Stimulated activated CD4-positive, alpha-beta T cell treated with anti-CD3 and anti-CD28 coated beads, TNF-alpha, amount 100 ng/mL, for 1 hour (primary cell): ENCODE data around the gene CCDC28A.

Source experiments
- DNase-seq, 3 donors: peaks; one replicate each; pipeline ENCODE4 v3.0.0-alpha.2; 2020; ENCODE audit warnings: low read depth in 3 of 3, low spot score in 1 of 3

CCDC28A gene

GRCh38 chr6:138833816-138834539 lies 60.4 kb downstream of the CCDC28A start:
- DNase-seq = no peak

DNA sequence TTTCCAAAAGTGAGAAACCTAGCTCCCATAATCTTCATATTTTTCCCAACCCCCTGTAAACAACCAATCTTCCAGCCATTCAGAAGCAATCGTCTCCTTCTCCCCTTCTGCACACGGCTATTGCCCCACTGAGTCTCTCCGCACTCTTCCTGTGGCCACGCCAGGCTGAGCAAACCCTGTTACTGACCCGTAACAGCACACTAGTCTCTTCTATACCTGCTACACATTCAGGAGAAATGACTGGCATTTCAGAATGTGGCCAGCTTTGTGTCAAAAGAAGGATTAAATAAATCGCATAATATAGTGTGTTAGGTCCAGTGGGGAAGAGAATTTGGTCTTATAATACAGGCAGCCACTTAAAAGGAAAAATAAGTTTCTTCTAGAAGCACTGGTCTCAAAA lies 63.7 kb downstream of the CCDC28A start:
- DNase-seq = no peak
